Nephron (organoid): ENCODE results near the gene MPST.

ENCODE experiments used
- H3K27ac Mint-ChIP-seq, 3 experiments: 2 replicates each; pipeline ENCODE4 v1.8.0; 2020; ENCODE audit warnings: mixed read lengths in 3 of 3, mild to moderate bottlenecking in 2 of 3, moderate library complexity in 1 of 3
- H3K27me3 Mint-ChIP-seq: 2 replicates; pipeline ENCODE4 v1.8.0; 2021; ENCODE audit warnings: low read depth, mild to moderate bottlenecking, moderate library complexity, mixed read lengths
- H3K36me3 Mint-ChIP-seq: 2 replicates; pipeline ENCODE4 v1.8.0; 2020; ENCODE audit warnings: low read depth, mixed read lengths
- H3K4me1 Mint-ChIP-seq: 2 replicates; pipeline ENCODE4 v1.8.0; 2020; ENCODE audit warnings: mixed read lengths
- H3K4me3 Mint-ChIP-seq, 3 experiments: 2 replicates each; pipeline ENCODE4 v1.8.0; 2020; ENCODE audit warnings: mild to moderate bottlenecking in 3 of 3, mixed read lengths in 3 of 3, moderate library complexity in 2 of 3
- H3K9me3 Mint-ChIP-seq: 2 replicates; pipeline ENCODE4 v1.8.0; 2020; ENCODE audit warnings: mixed read lengths
- CTCF ChIP-seq, 3 experiments: fragments of 200-600 bp; sonication (generic); IDR thresholded peaks; one replicate each; pipeline ENCODE4 v1.5.0; 2021; ENCODE audit warnings: antibody characterized with exemption in 3 of 3; ENCODE audit not compliant: unreplicated experiment in 3 of 3

MPST gene

GRCh38 chr22:37043828-37044538 lies 24.4 kb downstream of the MPST start:
- Mint-ChIP-seq H3K36me3 (no peaks in the 10 kb centered on the region), H3K4me3 (peak overlapping the region in 1 of 3 experiments; percentile 15), H3K27me3 (peaks cover 22% of the 10 kb centered on the region), H3K9me3 (no peaks in the 10 kb centered on the region), H3K4me1 (peaks cover 38% of the 10 kb centered on the region), H3K27ac (peak overlapping the region in 1 of 3 experiments; percentile 78)
- TF ChIP-seq CTCF (IDR thresholded peaks at IDR 0.05; ENCODE audit: unreplicated experiment in 3 of 3): peak; percentile 47 to 60 (median 52)

GRCh38 chr22:37044634-37045625 lies 25.4 kb downstream of the MPST start:
- peaks cover 31% of the 10 kb centered on the region for H3K4me1 Mint-ChIP-seq
- H3K27ac Mint-ChIP-seq: no peak overlapping the region
- no peaks in the 10 kb centered on the region for H3K9me3 Mint-ChIP-seq
- H3K27me3 Mint-ChIP-seq: peaks cover 25% of the 10 kb centered on the region
- H3K4me3 Mint-ChIP-seq: no peak overlapping the region
- TF ChIP-seq CTCF (IDR thresholded peaks at IDR 0.05; ENCODE audit: unreplicated experiment in 3 of 3): no peak
- no peaks in the 10 kb centered on the region for H3K36me3 Mint-ChIP-seq

GRCh38 chr22:37045958-37046357 lies 26.4 kb downstream of the MPST start:
- H3K4me1 Mint-ChIP-seq: peaks cover 23% of the 10 kb centered on the region
- no peak overlapping the region for H3K27ac Mint-ChIP-seq
- TF ChIP-seq CTCF (IDR thresholded peaks at IDR 0.05; ENCODE audit: unreplicated experiment in 3 of 3): peak; percentile 54 to 60 (median 56)
- no peaks in the 10 kb centered on the region for H3K9me3 Mint-ChIP-seq
- H3K36me3 Mint-ChIP-seq: no peaks in the 10 kb centered on the region
- peaks cover 23% of the 10 kb centered on the region for H3K27me3 Mint-ChIP-seq
- H3K4me3 Mint-ChIP-seq: no peak overlapping the region

- Mint-ChIP-seq H3K27me3 (peaks cover 23% of the 10 kb centered on the region), H3K4me1 (peaks cover 20% of the 10 kb centered on the region), H3K27ac (no peak overlapping the region), H3K9me3 (no peaks in the 10 kb centered on the region), H3K4me3 (no peak overlapping the region), H3K36me3 (no peaks in the 10 kb centered on the region)
- no peak for TF ChIP-seq CTCF (IDR thresholded peaks at IDR 0.05; ENCODE audit: unreplicated experiment in 3 of 3)
Measured at GRCh38 chr22:37046589-37046988, 27.0 kb downstream of the MPST start.

- no peak overlapping the region for H3K27ac Mint-ChIP-seq
- no peaks in the 10 kb centered on the region for H3K9me3 Mint-ChIP-seq
- peak overlapping the region in 1 of 3 experiments; percentile 41 for H3K4me3 Mint-ChIP-seq
- no peaks in the 10 kb centered on the region for H3K36me3 Mint-ChIP-seq
- TF ChIP-seq CTCF (IDR thresholded peaks at IDR 0.05; ENCODE audit: unreplicated experiment in 3 of 3): no peak
- H3K27me3 Mint-ChIP-seq: peaks cover 23% of the 10 kb centered on the region
- H3K4me1 Mint-ChIP-seq: peaks cover 18% of the 10 kb centered on the region
Measured at GRCh38 chr22:37047006-37047405, 27.5 kb downstream of the MPST start.
